HG03457 (cell line): Measurements from ENCODE around the gene VWCE.

Experiments used
- ATAC-seq: cut with Tn5 transposase; IDR thresholded peaks from one replicate; pipeline ENCODE4 v1.9.1; 2021; ENCODE audit warnings: moderate number of reproducible peaks; ENCODE audit not compliant: unreplicated experiment

The VWCE gene, protein sequence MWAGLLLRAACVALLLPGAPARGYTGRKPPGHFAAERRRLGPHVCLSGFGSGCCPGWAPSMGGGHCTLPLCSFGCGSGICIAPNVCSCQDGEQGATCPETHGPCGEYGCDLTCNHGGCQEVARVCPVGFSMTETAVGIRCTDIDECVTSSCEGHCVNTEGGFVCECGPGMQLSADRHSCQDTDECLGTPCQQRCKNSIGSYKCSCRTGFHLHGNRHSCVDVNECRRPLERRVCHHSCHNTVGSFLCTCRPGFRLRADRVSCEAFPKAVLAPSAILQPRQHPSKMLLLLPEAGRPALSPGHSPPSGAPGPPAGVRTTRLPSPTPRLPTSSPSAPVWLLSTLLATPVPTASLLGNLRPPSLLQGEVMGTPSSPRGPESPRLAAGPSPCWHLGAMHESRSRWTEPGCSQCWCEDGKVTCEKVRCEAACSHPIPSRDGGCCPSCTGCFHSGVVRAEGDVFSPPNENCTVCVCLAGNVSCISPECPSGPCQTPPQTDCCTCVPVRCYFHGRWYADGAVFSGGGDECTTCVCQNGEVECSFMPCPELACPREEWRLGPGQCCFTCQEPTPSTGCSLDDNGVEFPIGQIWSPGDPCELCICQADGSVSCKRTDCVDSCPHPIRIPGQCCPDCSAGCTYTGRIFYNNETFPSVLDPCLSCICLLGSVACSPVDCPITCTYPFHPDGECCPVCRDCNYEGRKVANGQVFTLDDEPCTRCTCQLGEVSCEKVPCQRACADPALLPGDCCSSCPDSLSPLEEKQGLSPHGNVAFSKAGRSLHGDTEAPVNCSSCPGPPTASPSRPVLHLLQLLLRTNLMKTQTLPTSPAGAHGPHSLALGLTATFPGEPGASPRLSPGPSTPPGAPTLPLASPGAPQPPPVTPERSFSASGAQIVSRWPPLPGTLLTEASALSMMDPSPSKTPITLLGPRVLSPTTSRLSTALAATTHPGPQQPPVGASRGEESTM

DNA sequence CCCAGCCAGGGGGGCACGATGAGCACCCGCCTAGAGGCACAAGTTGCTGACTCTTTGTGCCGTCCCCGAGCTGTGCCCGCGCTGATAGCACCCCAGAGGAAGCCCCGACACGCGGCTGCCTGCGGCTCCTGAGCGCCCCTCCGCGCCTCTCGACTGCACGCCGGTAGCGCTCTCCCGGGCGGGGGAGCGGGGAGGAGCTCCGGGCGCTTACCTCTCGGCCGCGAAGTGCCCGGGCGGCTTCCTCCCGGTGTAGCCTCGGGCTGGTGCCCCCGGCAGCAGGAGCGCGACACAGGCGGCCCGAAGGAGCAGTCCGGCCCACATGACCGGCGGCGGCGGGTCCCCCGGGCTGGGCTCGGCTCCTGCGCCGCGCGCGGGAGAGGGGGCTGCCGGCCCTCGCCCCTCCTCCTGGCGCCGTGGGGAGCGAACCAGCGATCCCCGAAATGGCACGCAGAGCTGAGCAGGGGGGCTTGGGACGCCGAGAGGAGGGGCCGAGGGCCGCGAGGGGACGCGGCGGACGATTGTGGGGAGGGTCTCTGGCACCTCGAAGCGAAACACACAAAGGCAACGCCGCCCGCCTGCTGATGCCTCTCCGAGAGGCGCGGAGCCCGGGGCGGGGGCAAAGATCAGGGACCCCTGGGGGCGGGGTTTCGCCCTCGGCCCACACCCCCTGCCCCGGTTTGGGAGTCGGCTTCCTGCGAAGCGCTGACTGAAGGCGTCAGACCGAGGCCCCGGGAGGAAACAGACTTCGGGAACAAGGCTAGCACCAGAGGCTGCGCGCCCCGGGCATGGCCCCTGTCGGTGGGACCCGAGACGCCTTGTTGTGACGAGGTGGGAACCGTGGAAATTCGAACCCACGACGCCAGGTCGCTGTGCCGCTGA lies at the start of gene VWCE:
Gene VWCE (minus strand): TSS at position 600 of the 879 bp plus-strand sequence. CDS start 279 bp downstream, at position 321.
- peak; percentile 49 for ATAC-seq

DNA sequence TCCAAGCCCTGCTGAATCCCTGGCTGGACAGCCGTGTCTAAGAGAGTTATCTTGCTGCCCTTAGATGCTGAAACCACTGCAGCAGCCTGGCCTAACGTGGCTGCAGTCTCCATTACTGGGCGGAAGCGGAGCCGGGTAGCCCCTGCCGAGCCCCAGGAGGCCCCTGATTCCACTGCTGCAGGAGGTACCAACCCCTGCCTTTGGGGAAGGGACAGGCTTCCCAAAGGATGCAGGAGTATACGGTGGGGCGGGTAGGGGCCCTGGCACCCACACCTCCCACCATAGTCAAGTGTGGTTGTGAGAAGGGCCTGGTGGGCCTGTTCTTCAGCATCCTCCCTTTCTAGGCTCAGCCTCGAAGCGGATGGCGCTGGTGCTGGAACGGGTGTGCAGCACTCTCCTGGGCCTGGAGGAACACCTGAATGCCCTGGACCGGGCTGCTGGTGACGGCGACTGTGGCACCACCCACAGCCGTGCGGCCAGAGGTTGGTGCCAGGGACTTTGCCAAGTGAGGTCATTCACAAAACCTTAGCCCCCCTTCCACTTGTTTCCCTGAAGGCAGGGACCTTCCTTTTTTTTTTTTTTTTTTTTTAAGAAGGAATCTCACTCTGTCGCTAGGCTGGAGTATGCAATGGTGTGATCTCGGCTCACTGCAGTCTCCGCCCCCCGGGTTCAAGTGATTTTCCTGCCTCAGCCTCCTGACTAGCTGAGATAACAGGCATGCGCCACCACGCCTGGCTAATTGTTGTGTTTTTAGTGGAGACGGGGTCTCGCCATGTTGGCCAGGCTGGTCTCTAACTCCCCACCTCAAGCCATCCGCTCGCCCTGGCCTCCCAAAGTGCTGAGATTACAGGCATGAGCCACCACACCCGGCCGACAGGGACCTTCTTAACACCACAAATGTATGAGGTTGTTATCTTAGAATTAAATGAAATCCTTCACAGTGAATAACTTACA lies 49.0 kb upstream of the VWCE start:
- no peak for ATAC-seq

DNA sequence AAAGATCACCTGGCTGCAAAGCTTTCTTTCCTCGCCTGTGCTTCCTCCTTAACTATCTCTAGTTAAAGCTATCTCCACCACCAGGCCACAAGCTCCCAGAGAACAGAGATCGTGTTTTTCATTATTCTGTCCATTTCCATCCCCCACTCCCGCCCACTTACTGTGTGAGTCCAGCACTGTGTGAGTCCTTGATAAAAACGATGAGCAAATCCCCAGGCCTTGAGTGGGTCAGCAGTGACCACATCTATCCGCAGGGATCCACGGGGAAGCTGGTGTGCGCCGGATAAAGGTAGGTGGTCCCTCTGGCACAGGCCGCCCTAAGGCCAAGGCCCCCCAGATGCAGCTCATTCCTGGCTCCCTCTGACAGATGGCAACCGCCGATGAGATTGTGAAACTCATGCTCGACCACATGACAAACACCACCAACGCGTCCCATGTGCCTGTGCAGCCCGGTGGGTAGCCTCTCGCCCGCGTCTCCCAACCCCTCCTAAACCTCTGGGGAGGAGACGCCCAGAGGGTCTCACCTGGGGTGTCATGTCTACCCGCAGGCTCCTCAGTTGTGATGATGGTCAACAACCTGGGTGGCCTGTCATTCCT lies 47.2 kb upstream of the VWCE start:
- ATAC-seq: no peak

DNA sequence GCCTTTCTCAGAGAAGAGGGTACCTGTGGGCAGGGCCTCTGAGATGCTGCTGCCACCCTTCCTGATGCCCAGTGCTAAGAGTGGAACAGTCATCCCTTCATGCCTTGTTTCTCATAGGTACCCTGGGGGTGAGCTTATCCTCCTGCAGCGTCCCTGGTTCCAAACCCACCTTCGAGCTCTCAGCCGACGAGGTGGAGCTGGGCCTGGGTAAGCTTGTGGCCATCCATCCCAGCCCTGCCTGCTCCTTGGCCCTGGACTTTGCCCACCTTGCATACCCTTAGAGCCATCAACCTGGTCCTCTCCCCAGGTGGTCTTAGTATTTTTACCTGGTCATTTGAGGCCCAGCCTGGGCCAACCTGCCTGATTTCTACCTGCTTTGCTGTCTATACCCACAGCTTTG lies 46.6 kb upstream of the VWCE start:
- no peak for ATAC-seq

DNA sequence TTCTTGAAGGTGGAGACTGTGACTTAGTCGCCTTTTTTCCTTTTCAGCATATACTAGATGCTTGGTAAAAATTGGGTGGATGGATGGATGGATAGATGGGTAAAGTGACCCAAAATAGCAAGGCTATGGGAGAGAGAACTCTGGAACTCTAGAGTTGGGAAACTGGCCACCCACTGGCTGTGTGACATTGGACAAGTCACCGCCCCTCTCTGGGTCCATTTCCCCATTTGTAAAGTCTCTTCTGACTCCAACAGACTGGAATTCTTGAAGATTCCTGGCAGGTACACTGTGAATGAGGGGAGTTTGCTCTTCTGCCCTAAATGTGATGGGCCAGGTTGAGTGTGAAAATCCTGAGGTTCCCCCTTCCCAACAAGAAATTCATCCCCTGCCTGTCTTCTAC lies 45.9 kb upstream of the VWCE start:
- no peak for ATAC-seq

DNA sequence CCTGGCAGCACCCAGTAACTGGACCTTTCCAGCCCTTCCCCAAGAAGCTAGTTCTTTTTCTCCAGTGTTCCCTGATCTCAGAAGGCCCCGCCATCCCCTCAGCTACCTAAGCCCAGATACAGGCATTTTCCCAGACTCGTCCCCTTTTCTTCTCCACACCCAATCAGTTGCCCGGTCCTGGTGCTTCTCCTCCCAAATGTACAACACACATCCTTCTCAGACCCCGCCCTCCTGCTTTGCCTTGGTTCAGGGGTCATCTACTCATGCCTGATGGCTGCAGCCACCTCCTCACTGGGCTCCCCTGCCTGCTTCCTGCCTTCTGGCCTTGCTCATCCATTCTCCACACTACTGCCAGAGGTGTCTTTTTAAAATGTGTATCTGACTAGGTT lies 44.4 kb upstream of the VWCE start:
- no peak for ATAC-seq

DNA sequence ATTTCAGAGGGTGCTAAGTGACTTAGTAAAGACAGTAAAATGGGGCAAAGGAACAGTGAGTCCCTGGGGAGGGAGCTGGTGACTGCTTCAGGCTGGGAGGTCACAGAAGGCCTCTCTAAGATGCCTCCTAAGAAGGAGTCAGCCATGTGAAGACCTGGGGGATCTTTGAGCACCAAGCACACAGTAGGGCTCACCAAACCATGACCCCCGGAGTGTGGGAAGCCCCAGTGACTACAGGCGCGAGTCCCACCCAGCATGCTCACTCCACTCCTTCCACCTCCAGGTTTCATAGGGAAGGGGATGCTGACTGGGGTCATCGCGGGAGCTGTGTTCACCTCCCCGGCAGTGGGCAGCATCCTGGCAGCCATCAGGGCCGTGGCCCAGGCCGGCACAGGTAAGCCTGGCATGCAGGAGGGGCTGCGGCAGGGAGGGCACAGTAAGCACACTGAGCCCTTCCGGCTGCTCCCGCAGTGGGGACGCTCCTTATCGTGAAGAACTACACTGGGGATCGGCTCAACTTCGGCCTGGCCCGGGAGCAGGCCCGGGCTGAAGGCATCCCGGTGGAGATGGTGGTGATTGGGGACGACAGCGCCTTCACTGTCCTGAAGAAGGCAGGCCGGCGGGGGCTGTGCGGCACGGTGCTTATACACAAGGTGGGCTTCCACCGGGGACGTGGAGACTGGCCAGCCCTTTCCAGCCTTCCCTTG lies 43.8 kb upstream of the VWCE start:
- no peak for ATAC-seq

DNA sequence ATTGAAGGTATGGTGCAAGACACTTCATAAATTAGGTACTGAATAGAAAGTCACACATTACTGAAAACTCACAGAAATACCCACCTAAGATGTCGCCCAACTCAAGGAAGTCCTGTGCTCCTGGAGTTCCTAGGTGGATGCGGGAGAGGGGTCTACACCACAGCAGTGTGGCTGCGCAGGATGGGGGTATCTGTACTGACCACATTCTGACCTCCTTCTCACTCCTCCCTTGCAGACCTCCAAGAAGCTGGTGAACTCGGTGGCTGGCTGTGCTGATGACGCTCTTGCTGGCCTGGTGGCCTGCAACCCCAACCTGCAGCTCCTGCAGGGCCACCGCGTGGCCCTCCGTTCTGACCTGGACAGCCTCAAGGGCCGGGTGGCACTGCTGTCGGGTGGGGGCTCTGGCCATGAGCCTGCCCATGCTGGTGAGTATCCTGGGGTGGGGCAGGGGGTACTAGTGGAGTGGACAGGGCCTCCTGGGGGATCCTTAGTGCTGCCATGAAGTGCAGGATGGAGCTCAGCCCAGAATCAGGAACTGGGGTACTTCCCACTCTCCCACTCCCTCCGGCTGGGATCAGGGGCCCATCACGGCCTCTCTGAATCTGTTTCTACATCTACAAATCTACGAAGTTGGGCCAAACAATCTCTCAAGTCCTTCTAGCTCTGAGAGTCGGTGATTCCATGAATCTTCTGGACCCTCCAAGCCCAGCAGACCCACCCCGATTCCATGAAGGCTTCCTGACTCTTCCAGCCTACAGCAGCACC lies 42.8 kb upstream of the VWCE start:
- ATAC-seq: no peak

DNA sequence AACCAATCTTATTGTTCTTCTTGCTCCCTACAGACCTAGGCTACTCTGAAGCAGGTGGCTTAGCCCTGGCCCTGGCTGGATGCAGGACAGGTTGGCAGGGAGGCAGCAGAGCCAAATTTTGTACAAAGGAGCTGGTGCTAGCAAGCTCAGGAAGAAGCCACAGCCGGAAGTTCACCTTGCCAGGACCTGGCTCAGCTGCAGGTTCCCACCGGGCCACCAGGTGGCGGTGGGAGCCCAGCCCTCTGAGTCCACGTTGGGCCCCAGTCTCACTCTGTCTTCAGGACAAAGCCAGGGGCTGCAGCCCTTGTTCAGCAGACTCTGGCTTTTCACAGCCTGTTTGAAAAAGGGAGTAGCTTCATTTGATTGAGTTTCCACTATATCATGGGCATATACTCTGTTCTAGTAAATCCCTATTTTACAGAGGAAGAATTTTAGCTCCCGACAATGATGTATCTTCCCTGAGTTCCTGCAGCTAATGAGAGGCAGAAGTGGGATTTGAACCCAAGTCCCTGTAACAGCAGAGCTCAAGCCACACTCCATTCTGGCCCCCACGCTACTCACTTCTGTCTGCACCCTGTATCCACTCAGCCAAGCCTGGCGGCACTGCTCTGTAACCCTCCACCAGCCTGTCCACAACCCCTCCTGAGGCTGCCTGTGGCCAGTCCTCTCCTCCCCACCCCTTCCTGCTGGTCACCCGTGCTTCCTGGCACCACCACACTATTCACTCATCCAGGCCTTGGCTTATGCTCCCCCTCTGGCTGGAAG lies 41.2 kb upstream of the VWCE start:
- ATAC-seq: no peak

DNA sequence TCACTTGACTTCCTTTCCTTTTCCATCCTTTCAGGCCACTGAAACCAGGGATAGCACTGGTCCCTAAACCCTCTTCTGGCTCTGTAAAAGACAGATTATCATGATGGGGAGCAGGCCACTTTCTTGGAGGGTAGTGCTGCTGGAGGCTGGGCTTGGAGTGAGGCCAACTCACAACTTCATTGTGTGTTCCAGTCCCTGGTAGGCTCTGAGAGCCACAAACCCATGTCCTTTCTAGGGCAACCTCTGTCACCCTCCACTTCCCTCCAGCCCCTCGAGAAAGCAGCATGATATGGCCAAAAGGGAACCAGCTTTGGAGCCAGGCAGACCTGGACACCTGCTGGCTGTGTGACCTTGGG lies 40.2 kb upstream of the VWCE start:
- ATAC-seq: no peak

DNA sequence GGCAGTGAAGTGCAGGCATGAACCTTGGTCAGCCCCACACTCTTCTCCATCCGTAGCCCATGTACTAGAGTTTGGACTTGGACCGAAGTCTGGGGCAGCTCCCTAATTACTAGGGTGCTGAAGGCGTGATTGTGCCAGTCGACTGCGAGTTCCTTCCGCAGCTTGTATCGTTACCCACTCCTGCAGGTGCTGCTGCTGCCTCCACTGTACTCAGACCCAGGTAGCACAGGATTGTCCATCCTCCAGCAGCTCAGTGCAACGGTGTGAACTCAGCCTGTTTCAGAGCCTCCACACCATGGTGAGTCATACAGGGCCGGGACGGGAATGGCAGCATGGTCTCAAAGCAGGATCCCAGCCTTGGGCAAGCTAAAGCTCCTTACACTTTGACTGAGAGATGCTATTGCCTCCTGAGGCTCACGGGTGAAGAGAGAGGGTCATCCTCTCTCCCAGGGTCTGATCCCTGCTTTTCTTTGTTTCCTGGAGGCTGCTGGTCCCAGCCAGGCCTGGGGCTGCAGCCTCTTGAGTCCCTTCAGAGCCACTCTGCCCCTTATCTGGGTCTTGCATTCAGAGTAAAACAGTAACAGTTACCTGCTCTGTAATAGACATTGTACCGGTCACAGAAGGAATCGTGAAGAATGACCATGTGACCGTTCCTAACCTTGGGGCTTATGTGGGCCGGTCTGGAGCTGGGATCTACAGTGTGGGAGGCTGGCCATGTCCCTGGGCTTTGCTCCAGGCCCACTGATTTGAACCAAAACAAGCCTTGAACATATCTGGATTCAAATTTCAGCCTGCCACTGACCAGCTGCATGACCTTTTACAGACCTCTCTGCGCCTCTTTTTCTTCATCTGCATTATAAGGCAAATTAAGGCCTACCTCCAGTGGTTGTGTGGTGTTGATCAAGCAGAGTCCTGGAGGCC lies 39.6 kb upstream of the VWCE start:
- no peak for ATAC-seq

DNA sequence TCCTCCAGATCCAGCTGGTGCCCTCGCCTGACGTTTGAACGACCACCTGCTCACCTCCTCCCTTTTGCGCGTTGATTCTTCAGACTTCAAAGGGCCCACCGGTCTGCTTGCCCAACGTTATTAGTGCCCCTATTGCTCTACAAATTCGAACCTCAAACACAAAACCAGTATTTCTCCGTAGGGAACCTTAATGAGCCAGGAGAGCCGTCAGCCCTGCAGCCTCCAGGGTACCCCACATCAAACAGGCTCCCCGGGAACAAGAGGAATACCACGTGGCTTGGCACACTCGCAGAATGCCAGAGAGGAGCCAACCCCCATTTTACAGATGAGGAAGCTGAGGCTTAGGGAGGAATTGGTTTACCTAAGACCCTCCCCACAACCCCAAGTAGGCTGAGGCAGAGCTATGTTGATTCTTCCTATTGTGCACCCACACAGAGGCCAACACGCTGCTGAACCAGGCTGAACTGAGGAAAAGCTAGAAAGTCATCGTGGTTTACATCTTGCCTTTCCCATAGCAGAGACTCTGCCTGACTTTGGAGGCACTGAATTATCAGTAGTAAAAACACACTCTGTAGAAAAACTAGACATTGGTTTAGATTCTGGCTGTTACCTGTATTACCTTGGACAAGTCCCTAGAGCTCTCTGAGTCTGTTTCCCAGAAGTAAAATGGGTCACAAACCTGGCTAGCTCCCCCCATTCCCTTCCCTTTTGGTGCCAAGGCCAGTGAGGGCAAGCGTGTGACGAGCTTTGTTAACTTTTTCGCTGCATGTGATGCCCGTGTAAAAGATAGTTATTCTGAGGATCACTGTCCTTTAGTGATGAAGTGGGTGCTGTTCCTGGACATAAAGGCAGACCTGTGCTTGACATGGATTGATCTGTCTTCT lies 38.7 kb upstream of the VWCE start:
- no peak for ATAC-seq

DNA sequence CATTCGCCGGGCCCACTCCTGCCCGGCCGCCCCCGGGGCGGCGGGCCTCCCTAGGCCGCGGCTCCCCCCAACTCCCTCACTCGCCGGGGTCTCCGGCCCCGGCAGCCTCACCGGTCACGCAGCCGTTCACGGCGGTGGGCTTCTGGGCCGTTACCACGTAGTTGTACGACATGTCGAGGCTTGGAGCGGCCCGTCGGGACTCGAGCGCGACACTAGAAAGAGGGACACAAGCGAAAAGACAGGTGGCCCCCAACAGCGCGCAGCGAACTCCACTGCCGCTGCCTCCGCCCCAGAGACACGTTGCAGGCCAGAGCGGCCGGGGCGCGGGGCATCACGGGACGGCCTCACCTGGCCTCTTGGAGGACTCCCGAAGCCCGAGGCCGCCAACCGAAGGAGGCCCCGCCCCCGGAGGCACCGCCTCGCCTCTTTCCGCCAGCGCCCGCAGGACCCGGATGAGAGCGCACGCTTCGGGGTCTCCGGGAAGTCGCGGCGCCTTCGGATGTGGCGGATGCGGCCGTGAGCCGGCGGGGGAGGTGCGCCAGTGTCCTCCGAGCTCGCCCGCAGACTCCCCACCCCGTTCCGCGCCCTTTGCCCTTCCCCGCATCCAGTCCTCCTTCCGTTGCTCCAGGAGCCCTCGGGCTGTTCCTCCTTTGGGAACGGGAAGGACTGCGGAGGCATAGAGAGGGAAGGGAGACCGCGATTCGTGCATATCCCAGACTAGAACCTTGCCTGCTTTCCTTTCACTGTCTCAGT lies 37.9 kb upstream of the VWCE start, which contains the start of the genes DDB1 and TKFC:
Gene DDB1 (minus strand): TSS at position 309 of the 753 bp plus-strand sequence. CDS start 137 bp downstream, at position 172.
Gene TKFC (plus strand): TSS at position 432 of the 753 bp plus-strand sequence. CDS start 1,501 bp downstream, outside the sequence.
- peak; percentile 68 for ATAC-seq

DNA sequence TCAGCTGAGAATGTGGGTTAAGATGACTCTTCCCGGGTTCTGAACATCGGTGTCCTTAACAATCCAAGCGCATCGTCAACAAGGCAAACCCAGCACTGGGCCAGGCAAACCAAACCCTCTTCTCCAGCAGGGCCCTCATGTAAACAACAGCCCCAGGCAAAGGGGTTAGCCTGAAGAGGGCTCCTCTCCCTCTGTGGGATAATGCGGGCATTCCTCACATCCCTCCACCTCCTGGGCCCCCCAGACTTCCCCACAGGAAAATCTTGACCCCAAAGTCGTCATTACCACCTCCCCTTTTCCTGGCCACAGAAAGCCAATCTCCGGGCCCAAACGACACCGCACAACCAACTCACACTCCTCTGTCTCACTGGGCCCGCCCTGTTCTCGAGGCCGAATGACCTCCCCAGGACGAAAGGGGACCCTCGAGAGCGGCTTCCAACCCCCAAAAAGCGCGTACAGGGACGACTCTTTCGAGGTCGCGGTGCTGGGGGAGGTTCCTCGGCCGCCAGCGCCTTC lies 37.2 kb upstream of the VWCE start:
- no peak for ATAC-seq
